Measurements from ENCODE around the gene MOV10.

DNA sequence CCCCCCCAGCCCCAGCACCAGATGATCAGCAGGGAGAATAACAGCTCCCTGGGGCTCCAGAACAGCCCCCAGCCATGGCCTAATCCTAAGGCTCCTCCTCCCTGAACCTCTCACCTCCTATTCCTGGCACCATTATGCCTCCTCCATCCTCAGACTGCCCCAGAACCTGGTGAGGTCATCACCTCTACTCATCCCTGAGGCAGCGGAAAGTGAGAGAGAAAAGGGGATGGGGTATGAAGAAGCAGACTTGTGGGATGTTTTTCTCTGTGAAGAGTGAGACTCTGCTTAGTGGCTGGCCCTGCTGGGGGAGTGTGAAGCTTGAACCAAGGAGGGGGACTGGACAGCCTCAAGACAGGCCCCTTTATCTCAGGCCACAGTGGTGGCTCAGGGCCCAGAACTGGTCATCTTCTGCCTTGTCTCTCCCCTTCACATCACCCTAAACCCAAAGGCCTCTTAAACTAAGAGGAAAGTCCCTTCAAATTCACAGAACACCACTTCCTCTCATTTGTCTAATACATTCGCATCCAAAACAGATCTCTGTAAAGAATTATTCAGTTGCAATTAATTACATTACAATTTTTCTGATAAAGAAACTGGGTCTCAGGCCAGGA lies 42.9 kb downstream of the MOV10 start:
- TF ChIP-seq POLR2AphosphoS5 (IDR thresholded peaks at IDR 0.05; ENCODE audit: low read depth, low read length), result no peak
- TF ChIP-seq POLR2A (IDR thresholded peaks at IDR 0.05; ENCODE audit: control extremely low read depth in 1 of 2, low read depth in 2 of 2, low read length in 2 of 2), result no peak
- TF ChIP-seq CTCF (IDR thresholded peaks at IDR 0.05; ENCODE audit: control extremely low read depth in 1 of 3, insufficient read depth in 1 of 3, low read depth in 1 of 3, low read length in 3 of 3), result no peak
- TF ChIP-seq EZH2 (IDR thresholded peaks at IDR 0.05; ENCODE audit: low read depth, low read length, severe bottlenecking), result no peak
- TF ChIP-seq HDAC2 (IDR thresholded peaks at IDR 0.05; ENCODE audit: borderline replicate concordance in 1 of 2, low read depth in 2 of 2, low read length in 2 of 2), result no peak
- no peak for TF ChIP-seq CBX8 (IDR thresholded peaks at IDR 0.05; ENCODE audit: borderline replicate concordance, low read depth, low read length)
- TF ChIP-seq KDM5A (IDR thresholded peaks at IDR 0.05; ENCODE audit: low read length), result no peak
- no peak for TF ChIP-seq RAD21 (IDR thresholded peaks at IDR 0.05 in 1 of 2, conservative IDR thresholded peaks at IDR 0.05 in 1 of 2; ENCODE audit: low read depth in 2 of 2, low read length in 2 of 2)
- TF ChIP-seq RXRA (IDR thresholded peaks at IDR 0.05; ENCODE audit: insufficient read depth, low read depth, low read length), result no peak
- no peak for TF ChIP-seq TAF1 (IDR thresholded peaks at IDR 0.05; ENCODE audit: low read depth, low read length)
- TF ChIP-seq TCF12 (IDR thresholded peaks at IDR 0.05; ENCODE audit: low read depth, low read length), result no peak
- TF ChIP-seq, protein P1, sequence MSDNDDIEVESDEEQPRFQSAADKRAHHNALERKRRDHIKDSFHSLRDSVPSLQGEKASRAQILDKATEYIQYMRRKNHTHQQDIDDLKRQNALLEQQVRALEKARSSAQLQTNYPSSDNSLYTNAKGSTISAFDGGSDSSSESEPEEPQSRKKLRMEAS (IDR thresholded peaks at IDR 0.05), result no peak
- no peak for TF ChIP-seq BCL11A (IDR thresholded peaks at IDR 0.05; ENCODE audit: low read depth in 2 of 2, low read length in 2 of 2)
- TF ChIP-seq MAFK (IDR thresholded peaks at IDR 0.05; ENCODE audit: low read depth, low read length), result no peak
